ENCODE results near the gene CTIF.

CTIF gene

DNA sequence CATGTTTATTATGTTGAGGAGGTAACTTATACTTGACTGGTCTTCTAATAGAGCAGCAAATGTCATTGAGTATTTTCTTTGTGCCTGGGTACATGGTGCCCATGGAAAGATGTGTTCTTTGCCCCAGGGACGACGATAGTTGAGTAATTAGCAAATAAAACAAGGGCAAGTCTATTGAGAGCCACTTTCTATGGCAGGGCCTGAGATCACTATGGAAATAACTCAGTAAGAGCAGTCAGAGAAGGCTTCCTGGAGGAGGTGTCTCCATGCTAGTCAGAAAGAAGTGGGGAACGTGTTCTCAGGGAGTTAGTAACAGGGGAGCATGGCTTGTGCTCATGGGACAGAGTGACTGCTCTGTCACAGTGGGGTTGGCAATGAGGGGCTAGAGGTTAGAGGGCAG is 28.6 kb downstream of the CTIF start:
- TF ChIP-seq, protein P1, sequence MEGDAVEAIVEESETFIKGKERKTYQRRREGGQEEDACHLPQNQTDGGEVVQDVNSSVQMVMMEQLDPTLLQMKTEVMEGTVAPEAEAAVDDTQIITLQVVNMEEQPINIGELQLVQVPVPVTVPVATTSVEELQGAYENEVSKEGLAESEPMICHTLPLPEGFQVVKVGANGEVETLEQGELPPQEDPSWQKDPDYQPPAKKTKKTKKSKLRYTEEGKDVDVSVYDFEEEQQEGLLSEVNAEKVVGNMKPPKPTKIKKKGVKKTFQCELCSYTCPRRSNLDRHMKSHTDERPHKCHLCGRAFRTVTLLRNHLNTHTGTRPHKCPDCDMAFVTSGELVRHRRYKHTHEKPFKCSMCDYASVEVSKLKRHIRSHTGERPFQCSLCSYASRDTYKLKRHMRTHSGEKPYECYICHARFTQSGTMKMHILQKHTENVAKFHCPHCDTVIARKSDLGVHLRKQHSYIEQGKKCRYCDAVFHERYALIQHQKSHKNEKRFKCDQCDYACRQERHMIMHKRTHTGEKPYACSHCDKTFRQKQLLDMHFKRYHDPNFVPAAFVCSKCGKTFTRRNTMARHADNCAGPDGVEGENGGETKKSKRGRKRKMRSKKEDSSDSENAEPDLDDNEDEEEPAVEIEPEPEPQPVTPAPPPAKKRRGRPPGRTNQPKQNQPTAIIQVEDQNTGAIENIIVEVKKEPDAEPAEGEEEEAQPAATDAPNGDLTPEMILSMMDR (IDR thresholded peaks at IDR 0.05; ENCODE audit: low read depth, low read length, missing control alignments), result no peak

DNA sequence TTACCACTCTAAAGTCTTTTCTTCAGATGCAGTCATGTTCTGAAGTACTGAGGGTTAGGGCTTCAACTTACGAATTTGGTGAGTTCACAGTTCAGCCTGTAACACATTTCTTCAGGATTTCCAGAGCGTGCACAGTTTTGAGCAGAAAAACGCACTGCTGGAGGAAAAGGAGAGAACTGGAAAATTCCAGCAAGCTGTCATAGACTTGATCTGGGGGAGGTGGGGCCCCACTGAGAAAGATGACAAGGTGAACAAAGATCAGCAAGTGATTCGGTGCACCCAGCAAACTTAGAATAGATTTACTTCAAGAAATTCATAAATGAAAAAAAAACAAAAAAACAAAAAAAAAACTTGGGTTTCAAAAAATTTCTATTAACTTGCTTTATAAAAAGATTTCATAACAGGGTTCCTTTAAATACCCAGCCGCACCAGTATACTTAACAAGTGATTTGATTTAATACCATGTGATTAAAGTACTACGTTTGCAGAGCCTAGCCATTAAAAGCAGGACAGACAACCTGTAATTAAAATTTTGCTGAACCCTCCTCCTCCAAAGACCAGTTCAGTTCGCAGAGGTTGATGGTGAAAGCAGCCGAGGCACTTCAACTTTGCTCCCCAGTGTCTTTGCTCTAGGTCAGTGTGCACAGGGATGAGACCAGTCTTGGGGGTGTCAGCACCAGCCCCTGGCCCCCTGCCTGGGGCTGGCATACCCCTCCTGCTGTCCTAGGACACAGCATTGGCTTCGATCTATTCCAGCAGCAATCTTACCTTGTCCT is 30.5 kb downstream of the CTIF start:
- TF ChIP-seq, protein P1 (IDR thresholded peaks at IDR 0.05; ENCODE audit: low read depth, low read length, missing control alignments), result no peak
- no peak for DNase-seq (ENCODE audit: extremely low read depth, low read depth)
- no peak overlapping the region for H3K4me3 ChIP-seq (replicated peaks; ENCODE audit: low read depth, low read length)

More for the DNA sequence above, 28.6 kb downstream of the CTIF start:
- DNase-seq (ENCODE audit: extremely low read depth, low read depth), result no peak
- no peak overlapping the region for H3K4me3 ChIP-seq (replicated peaks; ENCODE audit: low read depth, low read length)

DNA sequence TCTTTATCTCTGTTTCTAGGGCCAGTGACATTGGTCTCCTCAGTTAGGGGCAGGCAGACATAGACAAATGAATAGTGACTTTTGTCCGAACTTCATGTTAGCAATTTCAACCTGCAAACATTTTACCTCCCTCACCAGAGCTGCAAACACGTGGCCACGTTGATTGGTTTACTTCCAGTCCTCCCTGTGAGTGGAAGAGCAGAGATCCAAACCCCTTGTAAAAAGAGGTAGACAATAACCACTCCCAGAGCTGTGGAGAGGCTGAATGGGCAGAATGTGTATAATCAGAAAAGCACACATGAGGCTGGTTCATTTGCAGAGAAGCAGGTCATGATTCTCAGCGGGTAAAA is 31.1 kb downstream of the CTIF start:
- no peak overlapping the region for H3K4me3 ChIP-seq (replicated peaks; ENCODE audit: low read depth, low read length)
- TF ChIP-seq, protein P1 (IDR thresholded peaks at IDR 0.05; ENCODE audit: low read depth, low read length, missing control alignments), result no peak
- DNase-seq (ENCODE audit: extremely low read depth, low read depth), result no peak

DNA sequence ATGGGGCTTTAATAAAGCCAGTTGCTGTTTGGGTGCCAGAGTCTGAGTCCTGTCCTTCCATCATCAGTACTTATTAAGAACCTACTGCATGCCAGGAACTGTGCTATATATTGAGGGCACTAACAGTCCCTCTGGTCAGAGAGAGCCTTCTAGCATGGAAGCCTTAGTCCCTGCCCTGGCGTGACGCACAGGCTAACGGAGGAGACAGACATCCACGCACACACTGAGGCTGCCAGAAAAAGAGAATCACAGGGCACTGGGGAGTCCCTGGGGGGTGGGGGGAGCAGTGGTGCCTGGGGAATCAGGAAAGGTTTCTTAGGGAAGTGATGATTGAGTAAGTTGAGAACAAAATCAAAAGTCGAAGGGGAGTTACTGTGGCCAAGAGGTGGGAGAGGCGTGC is 31.5 kb downstream of the CTIF start:
- no peak for DNase-seq (ENCODE audit: extremely low read depth, low read depth)
- no peak overlapping the region for H3K4me3 ChIP-seq (replicated peaks; ENCODE audit: low read depth, low read length)
- TF ChIP-seq, protein P1 (IDR thresholded peaks at IDR 0.05; ENCODE audit: low read depth, low read length, missing control alignments), result no peak

DNA sequence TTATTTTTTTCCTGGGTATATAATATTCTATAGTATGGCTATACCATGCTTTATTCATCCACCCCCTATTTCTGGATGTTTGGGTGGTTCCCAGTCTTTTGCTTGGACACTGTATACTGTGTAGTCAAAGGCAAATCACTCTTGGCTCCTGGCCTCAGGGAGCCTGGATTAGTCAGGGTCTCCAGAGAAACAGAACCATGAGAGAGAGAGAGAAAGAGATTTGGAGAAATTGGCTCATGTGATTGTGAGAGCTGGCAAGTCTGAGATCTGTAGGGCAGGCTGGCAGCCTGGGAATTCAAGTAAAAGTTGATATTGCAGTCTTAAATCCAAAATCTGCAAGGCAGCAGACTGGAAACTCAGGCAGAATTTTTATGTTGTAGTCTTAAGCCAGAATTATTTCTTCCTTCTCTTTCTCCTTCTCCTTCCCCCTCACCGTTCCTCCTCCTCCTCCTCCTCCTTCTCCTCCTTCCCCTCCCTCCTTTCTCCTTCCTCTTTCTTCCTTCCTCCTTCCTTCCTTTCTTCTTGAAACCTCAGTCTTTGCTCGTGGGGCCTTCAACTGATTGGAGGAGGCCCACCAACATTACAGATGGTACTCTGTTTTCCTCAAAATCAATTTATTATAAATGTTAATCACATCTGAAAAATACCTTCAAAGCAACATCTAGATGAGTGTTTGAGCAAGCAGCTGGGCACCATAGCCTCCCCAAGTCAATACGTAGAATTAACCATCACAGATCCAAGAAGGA is 33.0 kb downstream of the CTIF start:
- no peak for DNase-seq (ENCODE audit: extremely low read depth, low read depth)
- no peak overlapping the region for H3K4me3 ChIP-seq (replicated peaks; ENCODE audit: low read depth, low read length)
- TF ChIP-seq, protein P1 (IDR thresholded peaks at IDR 0.05; ENCODE audit: low read depth, low read length, missing control alignments), result no peak

DNA sequence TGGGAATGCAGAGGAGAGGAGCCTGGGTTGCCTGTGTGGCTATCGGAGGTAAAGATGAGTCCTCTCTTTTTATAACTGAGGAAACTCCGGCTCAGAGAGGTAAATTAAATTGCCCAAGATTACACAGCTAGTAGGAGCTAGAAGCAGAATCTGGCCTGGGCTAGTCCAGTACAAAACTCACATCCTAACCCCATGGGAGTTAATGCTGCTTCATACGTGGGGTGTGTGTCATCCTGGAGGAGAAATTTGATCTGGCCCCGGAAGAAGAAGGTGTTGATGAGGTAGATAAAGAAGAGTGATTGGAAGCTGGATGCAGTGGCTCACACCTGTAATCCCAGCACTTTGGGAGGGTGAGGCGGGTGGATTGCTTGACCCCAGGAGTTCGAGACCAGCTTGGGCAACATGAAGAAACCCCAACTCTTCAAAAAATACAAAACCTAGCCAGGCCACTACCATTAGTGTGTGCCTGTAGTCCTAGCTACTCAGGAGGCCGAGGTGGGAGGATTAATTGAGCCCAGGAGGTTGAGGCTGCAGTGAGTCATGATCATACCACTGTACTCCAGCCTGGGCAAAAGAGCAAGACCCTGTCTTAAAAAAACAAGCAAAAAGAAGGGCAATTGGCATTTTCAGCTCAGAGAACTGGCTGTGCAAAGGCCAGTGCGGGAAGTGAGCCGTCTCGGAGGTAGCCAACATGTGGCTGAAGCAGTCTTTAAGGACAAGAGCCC is 33.7 kb downstream of the CTIF start:
- DNase-seq (ENCODE audit: extremely low read depth, low read depth), result no peak
- no peak overlapping the region for H3K4me3 ChIP-seq (replicated peaks; ENCODE audit: low read depth, low read length)
- TF ChIP-seq, protein P1 (IDR thresholded peaks at IDR 0.05; ENCODE audit: low read depth, low read length, missing control alignments), result no peak

All from HFF-Myc (cell line).